IPS-20b (cell line): ENCODE data around the gene PCDHGA1.
"Not testable (repeated sequence)": the region's sequence is repeated elsewhere in the genome, so short reads cannot be mapped to it uniquely, and the experiment has no call there.

Experiments
- H3K27ac ChIP-seq: one replicate; pipeline ENCODE4 v1.5.1; 2013; ENCODE audit warnings: low read length
- H3K27me3 ChIP-seq: 2 replicates; pipeline ENCODE4 v1.6.1; 2013; ENCODE audit warnings: mild to moderate bottlenecking, low read length, inconsistent platforms; ENCODE audit not compliant: insufficient read depth
- H3K36me3 ChIP-seq: 2 replicates; pipeline ENCODE4 v1.6.1; 2013; ENCODE audit warnings: low read depth, mild to moderate bottlenecking, inconsistent platforms, low read length, moderate library complexity; ENCODE audit not compliant: insufficient read depth
- H3K4me1 ChIP-seq: 2 replicates; pipeline ENCODE4 v1.6.1; 2013; ENCODE audit warnings: mild to moderate bottlenecking, control low read depth, inconsistent platforms, low read length, moderate library complexity; ENCODE audit not compliant: insufficient read depth
- H3K4me3 ChIP-seq: 2 replicates; pipeline ENCODE4 v1.5.1; 2013; ENCODE audit warnings: mild to moderate bottlenecking, low read length, inconsistent platforms
- H3K9ac ChIP-seq: 2 replicates; pipeline ENCODE4 v1.6.1; 2013; ENCODE audit warnings: low read depth, mild to moderate bottlenecking, inconsistent platforms, low read length, moderate library complexity
- H3K9me3 ChIP-seq: 2 replicates; pipeline ENCODE4 v1.6.1; 2013; ENCODE audit warnings: mild to moderate bottlenecking, low read depth, low read length, inconsistent platforms; ENCODE audit not compliant: insufficient read depth

Gene PCDHGA1

GRCh38 chr5:141407790-141408505 is 77.6 kb downstream of the PCDHGA1 start, which contains the start of gene PCDHGB6:
TSS of gene PCDHGB6 (plus strand) at chr5:141408021. CDS start at chr5:141408203, 182 bp downstream.
- H3K9ac ChIP-seq = peak within 1 kb of the TSS; percentile 76
- H3K27me3 ChIP-seq = peaks cover 12% of the 10 kb centered on the region
- peak within 1 kb of the TSS; percentile 84 for H3K4me3 ChIP-seq
- not testable (repeated sequence) for H3K27ac ChIP-seq, H3K36me3 ChIP-seq, H3K4me1 ChIP-seq
- peaks cover 16% of the 10 kb centered on the region; the same call in 1 of the 2 replicates for H3K9me3 ChIP-seq

- H3K4me1 ChIP-seq = no peaks in the 10 kb centered on the region
- H3K4me3 ChIP-seq = no peak overlapping the region
- H3K9ac ChIP-seq = no peak overlapping the region
- no peaks in the 10 kb centered on the region for H3K36me3 ChIP-seq
- H3K27me3 ChIP-seq = peaks cover 12% of the 10 kb centered on the region
- H3K9me3 ChIP-seq = peaks cover 27% of the 10 kb centered on the region
- no peak overlapping the region for H3K27ac ChIP-seq
These were observed 79.4 kb downstream of the PCDHGA1 start for GRCh38 chr5:141409598-141410306.

GRCh38 chr5:141411575-141411974 is 81.3 kb downstream of the PCDHGA1 start:
- no peak overlapping the region for H3K9ac ChIP-seq
- no peak overlapping the region for H3K4me3 ChIP-seq
- peaks cover 27% of the 10 kb centered on the region for H3K9me3 ChIP-seq
- peaks cover 12% of the 10 kb centered on the region for H3K27me3 ChIP-seq
- H3K4me1 ChIP-seq = no peaks in the 10 kb centered on the region
- no peaks in the 10 kb centered on the region for H3K36me3 ChIP-seq
- H3K27ac ChIP-seq = no peak overlapping the region

- Histone ChIP-seq H3K9ac (peak within 1 kb of the TSS; percentile 77; the same call in 1 of the 2 replicates), H3K36me3 (no peaks in the 10 kb centered on the region), H3K4me1 (no peaks in the 10 kb centered on the region), H3K9me3 (peaks cover 27% of the 10 kb centered on the region), H3K27me3 (peaks cover 13% of the 10 kb centered on the region), H3K4me3 (peak within 1 kb of the TSS; percentile 78; the same call in 1 of the 2 replicates), H3K27ac (no peak within 1 kb of the TSS)
These were observed 82.7 kb downstream of the PCDHGA1 start, which contains the start of gene PCDHGA10 for GRCh38 chr5:141412854-141413539. TSS of gene PCDHGA10 (plus strand) at chr5:141412987. CDS start at chr5:141413176, 189 bp downstream.

- peak overlapping the region; percentile 77; the same call in 1 of the 2 replicates for H3K9ac ChIP-seq
- H3K4me1 ChIP-seq = no peaks in the 10 kb centered on the region
- no peak overlapping the region for H3K27ac ChIP-seq
- H3K4me3 ChIP-seq = peak overlapping the region; percentile 78; the same call in 1 of the 2 replicates
- no peaks in the 10 kb centered on the region for H3K36me3 ChIP-seq
- H3K27me3 ChIP-seq = peaks cover 17% of the 10 kb centered on the region
- H3K9me3 ChIP-seq = peaks cover 31% of the 10 kb centered on the region
These were observed 83.3 kb downstream of the PCDHGA1 start for GRCh38 chr5:141413540-141414069.

- not testable (repeated sequence) for H3K27ac ChIP-seq, H3K9ac ChIP-seq, H3K4me1 ChIP-seq, H3K36me3 ChIP-seq, H3K4me3 ChIP-seq
- Histone ChIP-seq H3K9me3 (peaks cover 30% of the 10 kb centered on the region), H3K27me3 (peaks cover 13% of the 10 kb centered on the region)
These were observed 84.4 kb downstream of the PCDHGA1 start for GRCh38 chr5:141414548-141415274.

GRCh38 chr5:141415275-141415618 is 84.9 kb downstream of the PCDHGA1 start:
- H3K36me3 ChIP-seq, H3K9ac ChIP-seq, H3K27ac ChIP-seq, H3K4me3 ChIP-seq, H3K4me1 ChIP-seq: not testable (repeated sequence)
- Histone ChIP-seq H3K9me3 (peaks cover 35% of the 10 kb centered on the region), H3K27me3 (peaks cover 13% of the 10 kb centered on the region)

GRCh38 chr5:141417494-141418172 is 87.3 kb downstream of the PCDHGA1 start, which contains the start of gene PCDHGB7:
TSS of gene PCDHGB7 (plus strand) at chr5:141417677. CDS start at chr5:141417860, 183 bp downstream.
- H3K27ac ChIP-seq, H3K4me1 ChIP-seq: not testable (repeated sequence)
- Histone ChIP-seq H3K4me3 (peak within 1 kb of the TSS; percentile 72), H3K36me3 (peaks cover 26% of the 10 kb centered on the region; the same call in 1 of the 2 replicates), H3K27me3 (peaks cover 13% of the 10 kb centered on the region), H3K9ac (peak within 1 kb of the TSS; percentile 78), H3K9me3 (peaks cover 57% of the 10 kb centered on the region)

GRCh38 chr5:141419074-141419880 is 89.0 kb downstream of the PCDHGA1 start:
- no peak overlapping the region for H3K9ac ChIP-seq
- no peak overlapping the region for H3K27ac ChIP-seq
- peaks cover 26% of the 10 kb centered on the region; the same call in 1 of the 2 replicates for H3K36me3 ChIP-seq
- H3K9me3 ChIP-seq = peaks cover 57% of the 10 kb centered on the region
- H3K4me3 ChIP-seq = 0 out of 2 replicates have a peak overlapping the region, but pooled peaks have one; percentile 72
- H3K27me3 ChIP-seq = peaks cover 13% of the 10 kb centered on the region
- H3K4me1 ChIP-seq = no peaks in the 10 kb centered on the region
